Suprapubic skin (tissue), 4 donors: ENCODE measurements around the gene CCM2. TPM values are rescaled to one million over a fixed set of nuclear protein-coding genes. Genes with fewer than 3 reads are reported as not detected.
A peak's percentile ranks its signal among the peaks of the same experiment; 100 is the strongest.

Experiments
- DNase-seq, 2 donors: peaks; one replicate each; pipeline ENCODE4 v3.0.0-alpha.2; 2019; ENCODE audit warnings: low spot score in 2 of 2
- H3K27ac ChIP-seq: fragments of 200-600 bp; sonication (generic); one replicate; pipeline ENCODE4 v1.5.1; 2019
- H3K27me3 ChIP-seq: fragments of 200-600 bp; sonication (generic); one replicate; pipeline ENCODE4 v1.5.1; 2019
- H3K36me3 ChIP-seq: fragments of 200-600 bp; sonication (generic); one replicate; pipeline ENCODE4 v1.5.1; 2019
- H3K4me1 ChIP-seq: fragments of 200-600 bp; sonication (generic); one replicate; pipeline ENCODE4 v1.5.1; 2019
- H3K4me3 ChIP-seq: fragments of 200-600 bp; sonication (generic); one replicate; pipeline ENCODE4 v1.5.1; 2019; ENCODE audit warnings: mild to moderate bottlenecking
- H3K9me3 ChIP-seq: fragments of 200-600 bp; sonication (generic); one replicate; pipeline ENCODE4 v1.5.1; 2019
- EP300 ChIP-seq: sonication (generic); formaldehyde crosslinking; IDR thresholded peaks from one replicate; pipeline ENCODE4 v1.6.1; 2017; ENCODE audit warnings: antibody characterized with exemption
- POLR2A ChIP-seq, 2 donors: fragments of 450-650 bp; IDR thresholded peaks; one replicate each; pipeline ENCODE4 v1.6.1; 2017; ENCODE audit warnings: antibody characterized with exemption in 2 of 2, mild to moderate bottlenecking in 2 of 2, moderate library complexity in 2 of 2
- POLR2AphosphoS5 ChIP-seq, 3 donors: sonication (generic); formaldehyde crosslinking; IDR thresholded peaks; one replicate each; pipeline ENCODE4 v1.6.1; 2017; ENCODE audit warnings: antibody characterized with exemption in 3 of 3
- WGBS: methylation state at CpG from one replicate; pipeline ENCODE4 v1.1.5; 2018; 5-methylcytosine and 5-hydroxymethylcytosine counted together
- total RNA-seq, 4 donors: library from RNA; depleted of rRNA; stranded (reverse); fragments of >200 nt; gene quantifications; one replicate each; pipeline ENCODE4 v1.1.0, GENCODE V29; 2016
- TF ChIP-seq, protein P1 (sequence below), 2 donors: fragments of 200-600 bp in 1 of 2; fragments of 450-650 bp in 1 of 2; sonication (generic) in 1 of 2; IDR thresholded peaks; one replicate each; pipeline ENCODE4 v1.5.1; 2016 to 2019; ENCODE audit warnings: antibody characterized with exemption in 2 of 2, mild to moderate bottlenecking in 1 of 2, moderate library complexity in 1 of 2

Gene CCM2
- total RNA-seq, 4 donors from 2014 or later, result 34.3 to 42.3 (median 35.9) TPM

DNA sequence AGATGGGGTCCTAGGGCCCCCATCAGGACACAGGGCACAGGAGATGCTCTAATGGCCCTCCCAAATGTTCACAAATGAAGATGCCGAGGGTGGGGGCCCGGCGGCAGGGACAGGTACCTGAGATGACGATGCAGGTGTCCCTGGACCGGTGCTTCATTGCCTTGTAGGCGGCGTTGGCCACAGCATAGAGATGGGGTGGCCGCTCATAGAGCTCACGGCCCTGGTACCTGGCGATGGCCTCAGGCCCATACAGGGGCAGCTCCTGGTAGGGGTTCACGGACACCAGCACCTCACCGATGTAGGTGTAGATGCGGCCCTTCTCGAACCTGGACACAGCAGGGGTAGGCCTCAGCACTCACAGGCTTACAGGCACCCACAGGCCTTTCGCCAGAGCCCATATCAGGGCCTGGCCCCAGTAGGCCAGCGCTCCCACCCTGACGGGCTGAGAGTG is 23.2 kb upstream of the CCM2 start:
- peak in 1 of 2 donors; percentile 50 for DNase-seq
- TF ChIP-seq EP300 (no peak), POLR2AphosphoS5 (IDR thresholded peaks at IDR 0.05) (no peak), POLR2A (IDR thresholded peaks at IDR 0.05) (no peak)
- TF ChIP-seq, protein P1, sequence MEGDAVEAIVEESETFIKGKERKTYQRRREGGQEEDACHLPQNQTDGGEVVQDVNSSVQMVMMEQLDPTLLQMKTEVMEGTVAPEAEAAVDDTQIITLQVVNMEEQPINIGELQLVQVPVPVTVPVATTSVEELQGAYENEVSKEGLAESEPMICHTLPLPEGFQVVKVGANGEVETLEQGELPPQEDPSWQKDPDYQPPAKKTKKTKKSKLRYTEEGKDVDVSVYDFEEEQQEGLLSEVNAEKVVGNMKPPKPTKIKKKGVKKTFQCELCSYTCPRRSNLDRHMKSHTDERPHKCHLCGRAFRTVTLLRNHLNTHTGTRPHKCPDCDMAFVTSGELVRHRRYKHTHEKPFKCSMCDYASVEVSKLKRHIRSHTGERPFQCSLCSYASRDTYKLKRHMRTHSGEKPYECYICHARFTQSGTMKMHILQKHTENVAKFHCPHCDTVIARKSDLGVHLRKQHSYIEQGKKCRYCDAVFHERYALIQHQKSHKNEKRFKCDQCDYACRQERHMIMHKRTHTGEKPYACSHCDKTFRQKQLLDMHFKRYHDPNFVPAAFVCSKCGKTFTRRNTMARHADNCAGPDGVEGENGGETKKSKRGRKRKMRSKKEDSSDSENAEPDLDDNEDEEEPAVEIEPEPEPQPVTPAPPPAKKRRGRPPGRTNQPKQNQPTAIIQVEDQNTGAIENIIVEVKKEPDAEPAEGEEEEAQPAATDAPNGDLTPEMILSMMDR (IDR thresholded peaks at IDR 0.05), result no peak
- Histone ChIP-seq H3K27me3 (no peaks in the 10 kb centered on the region), H3K4me3 (no peak overlapping the region), H3K9me3 (no peaks in the 10 kb centered on the region), H3K27ac (no peak overlapping the region), H3K36me3 (peaks cover 5% of the 10 kb centered on the region), H3K4me1 (peaks cover 35% of the 10 kb centered on the region)
- 94% methylated on average over 2 of the region's 17 CpGs for WGBS

DNA sequence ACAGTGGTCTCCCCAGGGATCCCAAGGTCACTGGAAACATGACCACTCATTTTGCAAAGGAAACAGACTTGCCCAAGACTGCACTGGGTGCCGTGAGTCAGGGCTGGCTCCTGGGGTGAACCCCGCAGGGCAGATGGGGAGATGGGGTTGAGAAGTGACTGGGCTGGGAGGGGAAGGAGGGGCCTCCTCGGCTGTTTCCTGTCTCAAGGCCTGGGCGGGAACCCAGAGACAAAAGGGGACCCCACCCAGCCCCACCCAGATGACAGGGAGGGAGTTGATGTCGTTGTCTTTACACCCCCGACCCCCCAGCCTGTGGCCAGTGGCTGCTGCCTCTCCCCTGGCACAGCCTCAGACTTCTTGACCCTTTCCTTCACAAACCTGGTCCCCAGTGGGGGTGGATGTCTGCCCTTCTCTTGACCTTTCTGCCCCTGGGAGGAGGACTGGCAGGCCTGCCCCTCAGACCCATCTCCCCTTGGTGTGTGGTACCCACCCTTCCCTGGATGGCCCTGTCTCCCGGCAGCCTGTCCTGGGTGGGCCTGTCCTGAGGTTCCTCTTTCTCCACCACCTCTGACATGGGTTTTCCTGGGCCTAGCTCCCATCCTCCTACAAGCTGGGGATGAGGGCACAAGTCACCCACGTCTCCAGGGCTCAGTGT is 22.6 kb upstream of the CCM2 start:
- peaks cover 35% of the 10 kb centered on the region for H3K4me1 ChIP-seq
- no peaks in the 10 kb centered on the region for H3K9me3 ChIP-seq
- TF ChIP-seq POLR2A (IDR thresholded peaks at IDR 0.05) (no peak), POLR2AphosphoS5 (IDR thresholded peaks at IDR 0.05) (no peak), EP300 (no peak)
- TF ChIP-seq, protein P1 (IDR thresholded peaks at IDR 0.05), result no peak
- DNase-seq, result peak in 1 of 2 donors; percentile 60
- H3K27me3 ChIP-seq, result no peaks in the 10 kb centered on the region
- WGBS, result 38% methylated on average over 8 of the region's 8 CpGs
- H3K27ac ChIP-seq, result peak overlapping the region; percentile 9
- peak overlapping the region; percentile 22 for H3K4me3 ChIP-seq
- H3K36me3 ChIP-seq, result peaks cover 9% of the 10 kb centered on the region

DNA sequence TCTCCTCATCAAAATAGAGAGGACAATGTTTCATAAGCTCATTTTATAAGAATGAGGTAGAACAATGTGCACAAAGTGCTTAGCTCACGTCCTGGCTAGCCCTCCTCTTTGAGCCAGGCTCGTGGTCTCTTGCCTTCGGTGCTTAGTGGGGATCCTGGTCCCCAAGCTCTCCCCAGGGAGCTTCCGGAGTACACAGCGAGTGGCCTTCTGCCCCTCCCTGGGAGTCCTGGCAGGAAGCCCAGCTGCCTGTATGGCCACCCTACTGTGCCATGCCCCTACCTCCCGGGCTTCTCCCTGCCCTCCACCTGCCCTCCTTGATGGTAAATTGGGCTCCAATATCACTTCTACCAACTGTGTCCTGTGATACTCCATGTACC is 22.1 kb upstream of the CCM2 start:
- 72% methylated on average over 6 of the region's 6 CpGs for WGBS
- peak overlapping the region; percentile 9 for H3K27ac ChIP-seq
- H3K4me1 ChIP-seq, result peaks cover 35% of the 10 kb centered on the region
- TF ChIP-seq, protein P1 (IDR thresholded peaks at IDR 0.05), result no peak
- H3K36me3 ChIP-seq, result peaks cover 14% of the 10 kb centered on the region
- no peaks in the 10 kb centered on the region for H3K27me3 ChIP-seq
- H3K4me3 ChIP-seq, result peak overlapping the region; percentile 22
- peak in 1 of 2 donors; percentile 44 for DNase-seq
- H3K9me3 ChIP-seq, result no peaks in the 10 kb centered on the region

DNA sequence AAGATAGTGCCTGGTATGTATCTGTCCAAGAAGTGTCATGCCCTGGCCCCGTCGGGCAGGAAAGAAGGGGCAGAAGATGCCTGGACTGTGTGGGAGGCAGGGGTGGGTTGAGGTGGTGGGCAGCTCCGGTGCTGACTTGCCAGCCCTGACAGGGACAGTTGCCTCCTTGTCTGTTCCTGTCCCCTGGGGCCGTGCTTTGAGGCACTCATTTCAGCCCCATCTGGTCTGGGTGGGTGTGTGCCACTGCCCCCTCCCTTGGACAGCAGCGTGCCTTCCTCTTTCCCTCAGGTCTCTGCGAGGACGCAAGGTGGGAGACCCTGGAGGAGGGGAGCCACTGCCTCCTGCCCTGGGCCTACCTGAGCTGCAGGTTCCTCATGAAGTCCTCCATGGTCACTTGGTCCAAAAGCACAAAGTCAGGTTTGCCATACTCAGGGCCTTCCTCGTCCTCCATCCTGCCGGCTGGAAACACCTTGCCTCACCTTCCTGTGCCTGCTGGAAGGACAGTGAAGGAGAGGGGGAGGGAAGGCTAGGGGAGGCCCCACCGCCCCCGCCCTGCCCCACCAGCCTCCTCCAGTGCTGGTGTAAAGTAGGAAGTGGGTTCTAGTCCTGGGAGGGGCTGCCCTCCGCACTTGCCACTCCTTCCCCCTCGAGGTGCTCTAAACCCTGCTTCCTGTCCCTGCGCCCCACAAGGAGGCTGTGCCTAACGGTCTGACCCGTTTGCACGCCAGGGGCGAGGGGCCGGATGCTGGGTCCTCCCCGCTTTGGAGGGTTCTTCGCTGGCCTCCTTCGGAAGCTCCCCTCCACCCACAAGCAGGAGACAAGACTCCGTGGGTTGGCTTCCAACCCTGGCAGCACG is 21.3 kb upstream of the CCM2 start, which contains the start of gene MYO1G:
MYO1G (minus strand) TSS at position 505 of the 856 bp plus-strand sequence; CDS start at position 451, 54 bp downstream.
- peak in 1 of 2 donors; percentile 72 for DNase-seq
- Histone ChIP-seq H3K4me1 (peaks cover 35% of the 10 kb centered on the region), H3K27ac (peak within 1 kb of the TSS; percentile 57), H3K27me3 (no peaks in the 10 kb centered on the region), H3K36me3 (peaks cover 22% of the 10 kb centered on the region), H3K4me3 (peak within 1 kb of the TSS; percentile 22), H3K9me3 (no peaks in the 10 kb centered on the region)
- TF ChIP-seq EP300, result no peak
- no peak for TF ChIP-seq POLR2AphosphoS5 (IDR thresholded peaks at IDR 0.05)
- TF ChIP-seq, protein P1 (IDR thresholded peaks at IDR 0.05), result no peak
- no peak for TF ChIP-seq POLR2A (IDR thresholded peaks at IDR 0.05)
- 72% methylated on average over 7 of the region's 24 CpGs for WGBS
